ENCODE data around the gene TMEM114. TPM values are rescaled to one million over a fixed set of nuclear protein-coding genes. Genes with fewer than 3 reads are reported as not detected.

The TMEM114 gene
- polyA plus RNA-seq, 1 donor from 2014 or later, result 0.62 TPM

DNA sequence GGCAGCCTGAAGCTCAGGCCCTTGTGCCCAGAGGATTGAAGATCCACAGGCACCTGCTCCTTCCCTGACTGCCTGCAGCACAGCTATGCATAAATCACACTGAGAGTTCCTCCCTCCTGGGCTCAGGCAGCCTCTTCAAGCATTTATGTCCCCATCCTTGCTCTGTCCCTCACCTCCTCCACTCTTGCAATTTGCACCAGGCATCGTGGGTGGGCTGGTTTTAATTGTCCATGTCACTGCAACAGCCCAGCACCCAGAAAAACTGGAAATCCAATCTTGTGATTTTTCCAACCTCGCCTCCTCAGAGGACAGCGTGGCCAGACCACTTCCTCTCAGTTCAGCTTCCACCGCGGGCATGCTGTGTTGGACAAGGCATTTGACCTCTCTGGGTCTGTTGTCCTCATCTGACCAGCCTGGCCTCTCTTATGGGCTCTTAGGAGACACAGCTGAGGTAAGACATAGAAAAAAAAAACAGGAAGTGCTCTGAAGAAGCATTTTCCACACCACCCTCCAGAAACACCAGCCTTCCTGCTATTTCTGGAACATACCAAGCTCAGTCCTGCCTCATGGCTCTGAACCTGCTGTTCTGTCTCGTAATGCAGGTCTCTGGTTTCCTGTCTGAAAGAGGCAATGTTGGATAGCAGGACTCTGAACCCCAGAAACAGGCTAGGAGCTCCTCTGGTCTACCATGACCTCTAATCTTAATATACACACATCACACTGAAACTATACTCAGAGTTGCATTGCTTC lies 8.3 kb downstream of the TMEM114 start:
- no peaks in the 10 kb centered on the region for H3K27me3 ChIP-seq (ENCODE audit: insufficient read depth, low read depth, low read length)
- H2AFZ ChIP-seq (ENCODE audit: low read depth, low read length), result no peak overlapping the region
- H3K4me2 ChIP-seq (ENCODE audit: low read length), result no peak overlapping the region
- no peak overlapping the region for H3K27ac ChIP-seq (ENCODE audit: low read length)
- no peak overlapping the region for H3K4me3 ChIP-seq (ENCODE audit: low read length)
- H4K20me1 ChIP-seq (ENCODE audit: insufficient read depth), result no peaks in the 10 kb centered on the region
- no peaks in the 10 kb centered on the region for H3K9me2 ChIP-seq (ENCODE audit: insufficient read depth, low read length)
- no peaks in the 10 kb centered on the region for H3F3A ChIP-seq (ENCODE audit: insufficient read depth, low read length, poor library complexity, severe bottlenecking)
- H3K79me2 ChIP-seq (replicated peaks; ENCODE audit: insufficient read depth, low read length), result no peaks in the 10 kb centered on the region
- H3K9ac ChIP-seq (ENCODE audit: low read length), result no peak overlapping the region
- no peaks in the 10 kb centered on the region for H3K36me3 ChIP-seq (ENCODE audit: insufficient read depth, low read length)
- H3K9me3 ChIP-seq (ENCODE audit: low read length), result no peaks in the 10 kb centered on the region
- no peak for TF ChIP-seq SMC3 (conservative IDR thresholded peaks at IDR 0.05; ENCODE audit: poor library complexity)
- TF ChIP-seq EP300 (conservative IDR thresholded peaks at IDR 0.05; ENCODE audit: poor library complexity, severe bottlenecking), result no peak
- TF ChIP-seq, protein P1, sequence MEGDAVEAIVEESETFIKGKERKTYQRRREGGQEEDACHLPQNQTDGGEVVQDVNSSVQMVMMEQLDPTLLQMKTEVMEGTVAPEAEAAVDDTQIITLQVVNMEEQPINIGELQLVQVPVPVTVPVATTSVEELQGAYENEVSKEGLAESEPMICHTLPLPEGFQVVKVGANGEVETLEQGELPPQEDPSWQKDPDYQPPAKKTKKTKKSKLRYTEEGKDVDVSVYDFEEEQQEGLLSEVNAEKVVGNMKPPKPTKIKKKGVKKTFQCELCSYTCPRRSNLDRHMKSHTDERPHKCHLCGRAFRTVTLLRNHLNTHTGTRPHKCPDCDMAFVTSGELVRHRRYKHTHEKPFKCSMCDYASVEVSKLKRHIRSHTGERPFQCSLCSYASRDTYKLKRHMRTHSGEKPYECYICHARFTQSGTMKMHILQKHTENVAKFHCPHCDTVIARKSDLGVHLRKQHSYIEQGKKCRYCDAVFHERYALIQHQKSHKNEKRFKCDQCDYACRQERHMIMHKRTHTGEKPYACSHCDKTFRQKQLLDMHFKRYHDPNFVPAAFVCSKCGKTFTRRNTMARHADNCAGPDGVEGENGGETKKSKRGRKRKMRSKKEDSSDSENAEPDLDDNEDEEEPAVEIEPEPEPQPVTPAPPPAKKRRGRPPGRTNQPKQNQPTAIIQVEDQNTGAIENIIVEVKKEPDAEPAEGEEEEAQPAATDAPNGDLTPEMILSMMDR (IDR thresholded peaks at IDR 0.05; ENCODE audit: poor library complexity, severe bottlenecking), result no peak
- TF ChIP-seq TAF1 (IDR thresholded peaks at IDR 0.05; ENCODE audit: low read depth), result no peak

DNA sequence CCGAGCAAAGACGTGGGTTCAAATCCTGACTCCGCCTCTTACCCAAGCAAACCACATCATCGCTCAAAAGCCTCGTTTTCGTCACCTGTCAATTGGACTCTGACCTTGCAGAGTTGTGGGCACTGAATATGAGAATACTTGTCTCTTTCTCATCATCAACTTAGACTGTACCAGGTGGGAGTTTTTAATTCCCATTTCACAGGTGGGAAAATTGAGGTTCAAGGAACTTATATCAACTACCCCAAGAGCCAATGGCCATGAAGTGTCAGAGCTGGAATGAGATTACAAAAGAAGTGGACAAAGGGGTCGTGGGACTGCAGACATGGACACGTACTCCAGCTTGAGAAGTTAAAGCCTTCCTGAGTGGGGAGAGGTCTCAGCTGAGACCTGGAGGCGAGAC lies 10.8 kb downstream of the TMEM114 start:
- H3K4me2 ChIP-seq (ENCODE audit: low read length), result no peak overlapping the region
- H3K79me2 ChIP-seq (replicated peaks; ENCODE audit: insufficient read depth, low read length), result no peaks in the 10 kb centered on the region
- H3K27ac ChIP-seq (ENCODE audit: low read length), result no peak overlapping the region
- no peak overlapping the region for H3K4me3 ChIP-seq (ENCODE audit: low read length)
- H3K27me3 ChIP-seq (ENCODE audit: insufficient read depth, low read depth, low read length), result no peaks in the 10 kb centered on the region
- no peaks in the 10 kb centered on the region for H3K9me3 ChIP-seq (ENCODE audit: low read length)
- no peaks in the 10 kb centered on the region for H4K20me1 ChIP-seq (ENCODE audit: insufficient read depth)
- no peaks in the 10 kb centered on the region for H3K36me3 ChIP-seq (ENCODE audit: insufficient read depth, low read length)
- H3K9ac ChIP-seq (ENCODE audit: low read length), result no peak overlapping the region
- no peak for TF ChIP-seq MXI1 (conservative IDR thresholded peaks at IDR 0.05; ENCODE audit: poor library complexity, severe bottlenecking)
- TF ChIP-seq TAF1 (IDR thresholded peaks at IDR 0.05; ENCODE audit: low read depth), result no peak
- TF ChIP-seq SMC3 (conservative IDR thresholded peaks at IDR 0.05; ENCODE audit: poor library complexity), result no peak
- no peak for TF ChIP-seq RAD21 (conservative IDR thresholded peaks at IDR 0.05)
- no peak for TF ChIP-seq POLR2AphosphoS5 (IDR thresholded peaks at IDR 0.05)
- no peak for TF ChIP-seq EP300 (conservative IDR thresholded peaks at IDR 0.05; ENCODE audit: poor library complexity, severe bottlenecking)
- TF ChIP-seq, protein P1 (IDR thresholded peaks at IDR 0.05; ENCODE audit: poor library complexity, severe bottlenecking), result no peak
- no peak for TF ChIP-seq EZH2 (IDR thresholded peaks at IDR 0.05; ENCODE audit: borderline replicate concordance, insufficient read depth, low read length, poor library complexity, severe bottlenecking)
- TF ChIP-seq, protein P2, sequence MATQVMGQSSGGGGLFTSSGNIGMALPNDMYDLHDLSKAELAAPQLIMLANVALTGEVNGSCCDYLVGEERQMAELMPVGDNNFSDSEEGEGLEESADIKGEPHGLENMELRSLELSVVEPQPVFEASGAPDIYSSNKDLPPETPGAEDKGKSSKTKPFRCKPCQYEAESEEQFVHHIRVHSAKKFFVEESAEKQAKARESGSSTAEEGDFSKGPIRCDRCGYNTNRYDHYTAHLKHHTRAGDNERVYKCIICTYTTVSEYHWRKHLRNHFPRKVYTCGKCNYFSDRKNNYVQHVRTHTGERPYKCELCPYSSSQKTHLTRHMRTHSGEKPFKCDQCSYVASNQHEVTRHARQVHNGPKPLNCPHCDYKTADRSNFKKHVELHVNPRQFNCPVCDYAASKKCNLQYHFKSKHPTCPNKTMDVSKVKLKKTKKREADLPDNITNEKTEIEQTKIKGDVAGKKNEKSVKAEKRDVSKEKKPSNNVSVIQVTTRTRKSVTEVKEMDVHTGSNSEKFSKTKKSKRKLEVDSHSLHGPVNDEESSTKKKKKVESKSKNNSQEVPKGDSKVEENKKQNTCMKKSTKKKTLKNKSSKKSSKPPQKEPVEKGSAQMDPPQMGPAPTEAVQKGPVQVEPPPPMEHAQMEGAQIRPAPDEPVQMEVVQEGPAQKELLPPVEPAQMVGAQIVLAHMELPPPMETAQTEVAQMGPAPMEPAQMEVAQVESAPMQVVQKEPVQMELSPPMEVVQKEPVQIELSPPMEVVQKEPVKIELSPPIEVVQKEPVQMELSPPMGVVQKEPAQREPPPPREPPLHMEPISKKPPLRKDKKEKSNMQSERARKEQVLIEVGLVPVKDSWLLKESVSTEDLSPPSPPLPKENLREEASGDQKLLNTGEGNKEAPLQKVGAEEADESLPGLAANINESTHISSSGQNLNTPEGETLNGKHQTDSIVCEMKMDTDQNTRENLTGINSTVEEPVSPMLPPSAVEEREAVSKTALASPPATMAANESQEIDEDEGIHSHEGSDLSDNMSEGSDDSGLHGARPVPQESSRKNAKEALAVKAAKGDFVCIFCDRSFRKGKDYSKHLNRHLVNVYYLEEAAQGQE (IDR thresholded peaks at IDR 0.05; ENCODE audit: borderline replicate concordance), result no peak
- no peak overlapping the region for H2AFZ ChIP-seq (ENCODE audit: low read depth, low read length)
- H3F3A ChIP-seq (ENCODE audit: insufficient read depth, low read length, poor library complexity, severe bottlenecking), result no peaks in the 10 kb centered on the region
- H3K9me2 ChIP-seq (ENCODE audit: insufficient read depth, low read length), result no peaks in the 10 kb centered on the region
